Gastrocnemius medialis (tissue), 4 donors: Measurements from ENCODE around the gene KRTCAP3.

Experiments
- POLR2A ChIP-seq, 2 donors: fragments of 450-650 bp; IDR thresholded peaks; one replicate each; pipeline ENCODE4 v1.6.1; 2017; ENCODE audit warnings: antibody characterized with exemption in 2 of 2, mild to moderate bottlenecking in 2 of 2, moderate library complexity in 2 of 2
- TF ChIP-seq, protein P1 (sequence below), 5 experiments: fragments of 450-650 bp in 3 of 5; fragments of 200-600 bp in 2 of 5; sonication (generic) in 2 of 5; IDR thresholded peaks in 4 of 5; conservative IDR thresholded peaks in 1 of 5; 1 replicate in 4 of 5; 2 replicates in 1 of 5; pipeline ENCODE4 v1.5.1; 2016 to 2019; ENCODE audit warnings: antibody characterized with exemption in 5 of 5, mild to moderate bottlenecking in 3 of 5, moderate library complexity in 3 of 5

DNA sequence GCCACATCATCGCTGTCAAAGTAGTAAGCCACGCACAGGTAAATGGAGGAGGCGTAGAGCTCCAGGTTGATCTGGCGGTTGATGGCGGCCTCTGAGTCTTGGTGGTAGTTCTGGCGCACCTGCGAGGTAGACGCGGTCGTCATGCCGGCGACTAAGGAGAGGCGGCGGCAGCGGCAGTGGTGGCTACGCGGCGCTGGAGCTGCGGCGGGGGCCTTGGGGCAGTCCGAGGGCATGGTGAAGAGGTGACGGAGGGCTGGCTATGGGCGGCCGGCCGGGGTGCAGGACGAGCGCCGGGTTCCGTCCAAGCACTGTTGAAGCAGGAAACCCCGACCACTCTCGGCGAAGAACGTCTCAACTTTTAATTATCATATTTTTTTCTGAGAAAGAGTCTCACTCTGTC is 49.0 kb upstream of the KRTCAP3 start:
- TF ChIP-seq POLR2A (IDR thresholded peaks at IDR 0.05): no peak
- TF ChIP-seq, protein P1, sequence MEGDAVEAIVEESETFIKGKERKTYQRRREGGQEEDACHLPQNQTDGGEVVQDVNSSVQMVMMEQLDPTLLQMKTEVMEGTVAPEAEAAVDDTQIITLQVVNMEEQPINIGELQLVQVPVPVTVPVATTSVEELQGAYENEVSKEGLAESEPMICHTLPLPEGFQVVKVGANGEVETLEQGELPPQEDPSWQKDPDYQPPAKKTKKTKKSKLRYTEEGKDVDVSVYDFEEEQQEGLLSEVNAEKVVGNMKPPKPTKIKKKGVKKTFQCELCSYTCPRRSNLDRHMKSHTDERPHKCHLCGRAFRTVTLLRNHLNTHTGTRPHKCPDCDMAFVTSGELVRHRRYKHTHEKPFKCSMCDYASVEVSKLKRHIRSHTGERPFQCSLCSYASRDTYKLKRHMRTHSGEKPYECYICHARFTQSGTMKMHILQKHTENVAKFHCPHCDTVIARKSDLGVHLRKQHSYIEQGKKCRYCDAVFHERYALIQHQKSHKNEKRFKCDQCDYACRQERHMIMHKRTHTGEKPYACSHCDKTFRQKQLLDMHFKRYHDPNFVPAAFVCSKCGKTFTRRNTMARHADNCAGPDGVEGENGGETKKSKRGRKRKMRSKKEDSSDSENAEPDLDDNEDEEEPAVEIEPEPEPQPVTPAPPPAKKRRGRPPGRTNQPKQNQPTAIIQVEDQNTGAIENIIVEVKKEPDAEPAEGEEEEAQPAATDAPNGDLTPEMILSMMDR (IDR thresholded peaks at IDR 0.05 in 4 of 5, conservative IDR thresholded peaks at IDR 0.05 in 1 of 5): no peak
